HG03442 (cell line): ENCODE measurements around the gene TP53I3.
"Not testable (repeated sequence)": the region's sequence is repeated elsewhere in the genome, so short reads cannot be mapped to it uniquely, and the experiment has no call there.

Source experiments
- ATAC-seq: cut with Tn5 transposase; IDR thresholded peaks from one replicate; pipeline ENCODE4 v1.9.1; 2021; ENCODE audit warnings: mild to moderate bottlenecking, moderate library complexity; ENCODE audit not compliant: unreplicated experiment

Gene TP53I3

GRCh38 chr2:24084386-24085199 is at the start of gene TP53I3:
Gene TP53I3 (minus strand): TSS chr2:24084834. CDS start chr2:24084326, 508 bp downstream.
- peak; percentile 68 for ATAC-seq

GRCh38 chr2:24132543-24132942 is 47.9 kb upstream of the TP53I3 start:
- ATAC-seq, result no peak

GRCh38 chr2:24125956-24126355 is 41.3 kb upstream of the TP53I3 start:
- ATAC-seq, result no peak

- peak; percentile 10 for ATAC-seq
These were observed 39.4 kb upstream of the TP53I3 start for GRCh38 chr2:24123922-24124580.

GRCh38 chr2:24123195-24123921 is 38.7 kb upstream of the TP53I3 start, which contains the start of the genes FAM228B and PFN4:
Gene FAM228B (plus strand): TSS chr2:24123469. CDS start chr2:24124362, 893 bp downstream.
Gene PFN4 (minus strand): TSS chr2:24123334. CDS start chr2:24122535, 799 bp downstream.
- peak; percentile 81 for ATAC-seq

- no peak for ATAC-seq
These were observed 37.9 kb upstream of the TP53I3 start for GRCh38 chr2:24122366-24123194.

GRCh38 chr2:24121469-24121868 is 36.8 kb upstream of the TP53I3 start:
- ATAC-seq, result no peak

- ATAC-seq, result no peak
These were observed 36.4 kb upstream of the TP53I3 start for GRCh38 chr2:24121066-24121465.

- ATAC-seq, result no peak
These were observed 33.3 kb upstream of the TP53I3 start for GRCh38 chr2:24117902-24118301.

- ATAC-seq, result no peak
These were observed 30.4 kb upstream of the TP53I3 start for GRCh38 chr2:24115057-24115456.

- no peak for ATAC-seq
These were observed 26.8 kb upstream of the TP53I3 start for GRCh38 chr2:24111407-24111901.

GRCh38 chr2:24110660-24111303 is 26.1 kb upstream of the TP53I3 start:
- no peak for ATAC-seq

GRCh38 chr2:24109431-24109830 is 24.8 kb upstream of the TP53I3 start:
- not testable (repeated sequence) for ATAC-seq

GRCh38 chr2:24107336-24107735 is 22.7 kb upstream of the TP53I3 start:
- no peak for ATAC-seq

GRCh38 chr2:24106786-24107185 is 22.2 kb upstream of the TP53I3 start:
- no peak for ATAC-seq

- no peak for ATAC-seq
These were observed 21.2 kb upstream of the TP53I3 start for GRCh38 chr2:24105816-24106215.

GRCh38 chr2:24104906-24105305 is 20.3 kb upstream of the TP53I3 start:
- no peak for ATAC-seq

- no peak for ATAC-seq
These were observed 19.5 kb upstream of the TP53I3 start for GRCh38 chr2:24104110-24104650.

- no peak for ATAC-seq
These were observed 18.0 kb upstream of the TP53I3 start for GRCh38 chr2:24102677-24103076.

GRCh38 chr2:24101992-24102391 is 17.4 kb upstream of the TP53I3 start:
- no peak for ATAC-seq
